Cardiac muscle cell (in vitro differentiated cells and primary cell): ENCODE measurements around the gene RNGTT. TPM values are rescaled to one million over a fixed set of nuclear protein-coding genes. Genes with fewer than 3 reads are reported as not detected.
A peak's percentile ranks its signal among the peaks of the same experiment; 100 is the strongest.

Experiments
- DNase-seq, 2 donors: peaks; one replicate each; pipeline versions ENCODE4 v3.0.0 to v3.0.0-alpha.2; 2010 to 2017; ENCODE audit warnings: low read depth in 1 of 2, low spot score in 1 of 2
- H3K27ac ChIP-seq: fragments of 200-600 bp; sonication (generic); 2 replicates; pipeline ENCODE4 v1.5.1; 2016
- H3K27me3 ChIP-seq: fragments of 200-600 bp; sonication (generic); 2 replicates; pipeline ENCODE4 v1.6.0; 2016; ENCODE audit warnings: control low read depth
- H3K36me3 ChIP-seq: fragments of 200-600 bp; sonication (generic); 2 replicates; pipeline ENCODE4 v1.5.1; 2016; ENCODE audit warnings: control low read depth
- H3K4me1 ChIP-seq: fragments of 200-600 bp; sonication (generic); 2 replicates; pipeline ENCODE4 v1.8.1; 2017; ENCODE audit warnings: low read depth, mild to moderate bottlenecking, mixed run types
- H3K4me3 ChIP-seq: fragments of 200-600 bp; sonication (generic); 2 replicates; pipeline ENCODE4 v1.5.1; 2016; ENCODE audit warnings: mild to moderate bottlenecking
- H3K9me3 ChIP-seq: fragments of 200-600 bp; sonication (generic); 2 replicates; pipeline ENCODE4 v1.5.1; 2017; ENCODE audit warnings: low read depth, mild to moderate bottlenecking, control low read depth
- CTCF ChIP-seq: IDR thresholded peaks from 2 replicates; pipeline ENCODE4 v1.5.1; 2012; ENCODE audit warnings: low read depth, mild to moderate bottlenecking, low read length
- polyA plus RNA-seq: library from polyadenylated mRNA; unstranded; fragments of >200 nt; fragmentation: Nextera tagmentation; extraction: Ambion mirVana; gene quantifications from 2 replicates; pipeline ENCODE4 v1.2.1, GENCODE V29; 2016
- total RNA-seq: library from RNA; depleted of rRNA; stranded (reverse); fragments of >200 nt; gene quantifications from 2 replicates; pipeline ENCODE4 v1.2.3, GENCODE V29; 2016

Gene RNGTT
- total and polyA plus RNA-seq, 2 experiments from 2014 or later = 10.9 to 12.5 TPM

- Histone ChIP-seq H3K4me1 (no peaks in the 10 kb centered on the region), H3K27ac (no peak overlapping the region), H3K9me3 (no peaks in the 10 kb centered on the region), H3K4me3 (no peak overlapping the region), H3K27me3 (no peaks in the 10 kb centered on the region), H3K36me3 (no peaks in the 10 kb centered on the region)
- no peak for DNase-seq
- no peak for TF ChIP-seq CTCF
Measured at GRCh38 chr6:88864359-88865054, 98.9 kb downstream of the RNGTT start.

GRCh38 chr6:88860310-88860709 lies 103.1 kb downstream of the RNGTT start:
- no peaks in the 10 kb centered on the region for H3K27me3 ChIP-seq
- no peaks in the 10 kb centered on the region for H3K36me3 ChIP-seq
- H3K9me3 ChIP-seq = no peaks in the 10 kb centered on the region
- H3K4me3 ChIP-seq = no peak overlapping the region
- TF ChIP-seq CTCF = no peak
- no peaks in the 10 kb centered on the region for H3K4me1 ChIP-seq
- no peak overlapping the region for H3K27ac ChIP-seq
- no peak for DNase-seq

GRCh38 chr6:88858455-88858854 lies 105.0 kb downstream of the RNGTT start:
- no peak overlapping the region for H3K27ac ChIP-seq
- no peaks in the 10 kb centered on the region for H3K27me3 ChIP-seq

GRCh38 chr6:88856566-88856965 lies 106.9 kb downstream of the RNGTT start:
- Histone ChIP-seq H3K9me3 (no peaks in the 10 kb centered on the region), H3K27ac (no peak overlapping the region), H3K4me3 (no peak overlapping the region), H3K36me3 (no peaks in the 10 kb centered on the region), H3K27me3 (no peaks in the 10 kb centered on the region), H3K4me1 (no peaks in the 10 kb centered on the region)
- peak in 1 of 2 donors; percentile 18 for DNase-seq
- TF ChIP-seq CTCF = no peak

More at GRCh38 chr6:88858455-88858854, 105.0 kb downstream of the RNGTT start:
- no peak for DNase-seq
- H3K36me3 ChIP-seq = no peaks in the 10 kb centered on the region
- no peaks in the 10 kb centered on the region for H3K4me1 ChIP-seq
- TF ChIP-seq CTCF = no peak
- H3K4me3 ChIP-seq = no peak overlapping the region
- H3K9me3 ChIP-seq = no peaks in the 10 kb centered on the region

- no peaks in the 10 kb centered on the region for H3K27me3 ChIP-seq
- H3K4me1 ChIP-seq = no peaks in the 10 kb centered on the region
- no peak for TF ChIP-seq CTCF
- no peak overlapping the region for H3K4me3 ChIP-seq
- no peaks in the 10 kb centered on the region for H3K9me3 ChIP-seq
- H3K36me3 ChIP-seq = no peaks in the 10 kb centered on the region
- no peak overlapping the region for H3K27ac ChIP-seq
- no peak for DNase-seq
Measured at GRCh38 chr6:88855541-88856147, 107.8 kb downstream of the RNGTT start.
